HS-27A (cell line): ENCODE data around the gene SOX5.

ENCODE experiments used
- DNase-seq: peaks from one replicate; pipeline ENCODE4 v3.0.0-alpha.2; 2012; ENCODE audit warnings: low read depth, missing footprints

Gene SOX5

DNA sequence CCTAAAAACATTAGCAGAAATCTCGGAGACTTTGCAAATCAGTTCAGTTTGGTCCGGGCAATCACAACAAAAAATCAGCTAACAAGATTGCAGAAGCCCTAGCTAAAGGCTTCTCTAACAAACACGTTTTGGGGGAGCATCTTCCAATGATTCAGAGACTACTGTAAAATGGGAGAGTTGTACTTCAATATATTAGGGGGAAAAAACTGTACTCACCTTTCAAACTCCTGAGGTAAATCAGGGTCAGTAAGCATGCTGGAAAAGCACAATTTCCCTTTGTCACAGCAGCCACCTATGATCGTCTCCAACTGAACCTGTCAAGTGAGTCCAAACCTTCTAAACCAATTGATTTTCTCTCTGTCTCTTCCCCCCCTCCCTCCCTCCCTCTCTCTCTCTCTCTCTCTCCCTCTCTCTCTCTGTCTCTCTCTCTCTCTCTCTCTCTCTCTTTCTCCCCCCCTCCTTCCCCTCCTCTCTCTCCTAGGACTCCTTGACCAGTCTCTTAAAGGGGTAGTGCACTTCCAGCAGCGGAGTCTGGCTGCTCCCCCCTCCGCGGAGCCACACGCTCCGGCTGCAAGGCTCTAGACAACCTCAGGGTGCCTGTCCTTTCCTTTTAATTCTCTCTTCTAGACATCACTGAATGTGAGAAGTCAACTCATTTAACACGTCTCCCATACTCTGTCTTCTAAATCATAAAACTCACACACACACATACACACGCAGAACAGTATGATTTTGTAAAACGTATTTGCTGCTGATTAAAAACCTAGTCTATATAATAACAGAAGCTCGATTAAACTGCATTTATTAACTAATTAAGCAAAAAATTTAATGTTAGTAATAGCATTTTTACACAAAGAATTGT, at the start of gene SOX5:
TSS of gene SOX5 (minus strand) at position 323 of the 862 bp plus-strand sequence. CDS start at position 254, 69 bp downstream.
- no peak for DNase-seq

DNA sequence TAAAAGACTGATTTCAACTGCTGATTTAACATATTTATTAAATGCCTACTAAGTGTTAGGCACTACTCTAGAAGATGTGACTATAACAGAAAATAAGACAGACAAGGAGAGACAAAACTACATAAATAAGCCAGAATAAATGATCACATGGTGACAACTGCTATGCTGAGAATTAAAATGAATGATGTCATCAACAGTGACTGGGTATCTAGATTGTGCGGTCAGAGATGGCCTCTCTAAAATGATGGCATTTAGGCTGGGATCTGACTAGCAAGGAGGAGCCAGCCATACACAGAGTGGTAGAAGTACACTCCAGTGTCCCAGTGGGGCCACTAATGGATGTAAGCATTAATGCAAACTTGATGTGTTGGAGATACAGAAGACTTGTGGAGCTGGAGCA, 37.6 kb upstream of the SOX5 start:
- DNase-seq: no peak

DNA sequence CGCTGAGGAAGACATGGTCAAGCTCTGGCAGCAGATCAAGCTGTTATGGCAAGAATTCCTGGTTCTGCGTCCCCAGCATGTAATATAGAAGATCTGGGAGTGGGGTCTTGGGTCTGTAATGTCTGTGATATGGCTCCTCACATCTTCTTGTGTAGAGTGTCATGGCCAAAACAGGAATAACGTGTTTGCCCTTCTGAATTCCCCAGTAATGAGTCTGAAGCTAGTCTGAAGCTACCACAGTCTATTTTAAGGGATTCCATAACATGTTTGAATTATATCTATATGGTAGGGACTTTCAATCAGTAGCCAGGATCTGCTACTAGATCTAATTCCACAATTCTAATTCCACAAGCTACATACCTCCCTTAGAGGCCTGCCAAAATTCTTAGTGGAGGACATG, 31.4 kb upstream of the SOX5 start:
- DNase-seq: no peak

DNA sequence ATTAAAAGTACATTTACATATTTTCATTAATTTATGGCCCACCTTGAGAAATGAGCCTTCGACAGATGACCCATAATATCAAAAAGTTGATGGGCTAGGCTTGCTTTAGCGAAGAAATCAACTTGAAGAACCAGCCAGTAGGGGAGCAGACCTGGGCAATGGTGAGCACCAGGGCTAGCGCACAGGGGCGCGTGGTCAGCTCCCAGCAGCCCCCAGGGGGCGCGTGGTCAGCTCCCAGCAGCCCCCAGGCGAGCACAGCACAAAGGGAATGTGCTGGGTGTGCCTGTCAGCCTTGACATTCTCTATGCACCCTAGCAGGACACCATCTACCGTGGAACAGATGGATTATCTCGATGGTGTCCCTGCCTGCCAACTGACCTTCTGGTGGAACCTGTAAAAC, 15.3 kb upstream of the SOX5 start:
- no peak for DNase-seq

DNA sequence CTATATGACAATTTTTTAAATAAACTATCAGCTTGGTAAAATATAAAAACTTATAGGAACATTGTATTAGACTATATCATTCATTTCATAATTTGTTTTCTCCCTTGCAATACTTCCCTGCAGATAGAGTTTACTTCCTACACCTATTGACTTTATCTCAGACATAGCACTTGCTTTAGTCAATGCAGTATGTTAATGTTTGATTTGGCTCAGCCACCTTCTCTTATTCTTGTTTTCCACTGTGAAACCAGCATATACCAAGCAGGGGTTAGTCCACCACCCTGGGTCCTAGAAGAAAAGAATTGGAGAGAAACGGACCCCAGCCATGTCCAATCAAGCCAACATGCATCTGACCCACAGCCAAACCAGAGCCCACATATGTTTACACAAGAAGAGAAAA, 10.4 kb upstream of the SOX5 start:
- DNase-seq: no peak

DNA sequence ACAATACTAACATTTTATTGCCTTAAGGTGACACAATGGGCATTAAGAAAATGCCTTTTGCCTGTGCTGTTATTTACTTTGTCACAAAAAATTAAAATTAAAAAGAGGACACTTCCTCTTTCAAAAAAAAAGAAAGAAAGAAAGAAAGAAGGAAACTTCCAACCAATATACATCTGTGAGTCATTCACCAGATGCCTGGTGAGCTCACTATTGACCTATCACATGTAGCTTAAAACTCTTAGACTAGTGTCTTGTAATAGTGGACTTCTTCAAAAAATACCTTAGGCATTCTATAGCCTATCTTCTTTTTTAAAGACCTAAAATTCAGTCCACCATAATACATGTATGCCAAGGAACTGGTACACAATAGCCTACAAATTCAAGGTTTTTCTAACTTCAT, 4.9 kb upstream of the SOX5 start:
- no peak for DNase-seq

DNA sequence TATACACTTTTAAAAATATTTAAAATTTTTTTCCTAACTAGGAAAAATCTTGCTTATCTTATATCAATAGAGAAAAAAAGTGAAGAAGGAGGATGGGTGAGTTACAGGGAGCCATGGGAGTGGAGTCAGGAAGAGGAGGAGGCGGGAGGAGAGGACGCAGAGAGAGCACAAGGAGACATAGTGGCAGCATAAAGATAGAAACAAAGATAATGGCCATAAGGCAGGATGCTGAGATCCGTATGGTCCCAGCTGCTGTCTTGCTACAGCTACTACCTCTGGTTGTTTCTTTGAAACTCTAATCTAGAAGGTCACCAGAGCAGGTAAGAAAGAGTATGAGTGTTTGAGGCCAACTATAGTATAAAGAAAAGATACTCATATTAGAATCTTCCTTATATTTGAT, 2.6 kb upstream of the SOX5 start:
- no peak for DNase-seq

DNA sequence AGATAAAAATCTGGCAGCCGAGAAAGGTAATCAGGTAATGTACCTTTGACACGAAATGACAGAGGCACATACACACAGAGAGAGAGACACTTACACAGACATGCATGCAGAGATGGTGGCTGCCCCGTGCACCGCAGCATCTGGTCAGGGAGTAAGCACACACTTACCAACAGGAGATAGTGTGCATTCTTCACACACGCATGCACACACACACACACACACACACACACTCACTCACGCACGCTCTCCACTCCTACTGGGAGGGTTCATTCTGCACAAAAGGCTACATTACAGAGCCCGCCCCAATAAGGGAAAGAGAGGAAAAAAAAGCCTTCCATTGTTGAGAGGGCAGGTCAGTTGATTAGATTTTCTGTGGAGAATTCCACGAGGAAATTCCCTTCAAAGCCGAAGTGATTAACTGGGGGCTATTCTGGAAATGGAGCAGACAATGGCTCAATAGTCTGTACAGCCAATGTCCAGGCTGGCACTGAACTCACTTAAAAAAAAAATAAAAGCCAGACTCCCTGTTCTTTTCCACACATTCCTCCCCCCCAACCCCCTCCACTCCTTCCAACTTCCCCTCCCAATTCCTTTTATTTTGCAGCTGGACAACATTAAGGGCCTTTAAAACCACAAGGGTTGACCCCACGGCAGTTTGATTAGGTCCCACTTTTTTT, 1.4 kb upstream of the SOX5 start:
- DNase-seq: no peak

DNA sequence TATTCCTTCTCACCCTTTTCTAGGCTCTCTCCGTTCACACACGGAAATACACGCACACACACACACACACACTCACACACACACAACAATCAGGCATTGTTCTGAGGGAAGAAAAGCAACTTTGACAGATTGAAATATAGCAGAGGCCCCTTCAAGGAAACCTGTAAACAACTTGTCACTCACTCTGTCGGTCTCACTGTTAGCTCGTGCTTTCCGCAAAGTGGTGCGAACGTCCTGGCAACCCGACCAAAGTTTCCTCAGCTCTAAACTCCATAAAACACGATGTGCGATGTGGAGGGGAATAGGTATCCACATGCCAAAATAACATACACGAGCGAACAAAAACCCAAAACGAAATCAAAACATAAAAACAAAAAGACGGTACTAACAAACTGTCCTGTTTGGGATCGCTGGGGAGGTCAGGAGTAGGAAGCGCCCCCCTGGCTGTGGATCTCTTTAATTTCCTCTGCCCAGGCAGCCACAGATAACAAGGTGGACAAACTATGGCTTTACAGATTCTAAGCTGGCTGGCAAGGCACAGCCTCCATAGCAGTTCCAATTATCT, 822 bp upstream of the SOX5 start:
- DNase-seq: no peak

DNA sequence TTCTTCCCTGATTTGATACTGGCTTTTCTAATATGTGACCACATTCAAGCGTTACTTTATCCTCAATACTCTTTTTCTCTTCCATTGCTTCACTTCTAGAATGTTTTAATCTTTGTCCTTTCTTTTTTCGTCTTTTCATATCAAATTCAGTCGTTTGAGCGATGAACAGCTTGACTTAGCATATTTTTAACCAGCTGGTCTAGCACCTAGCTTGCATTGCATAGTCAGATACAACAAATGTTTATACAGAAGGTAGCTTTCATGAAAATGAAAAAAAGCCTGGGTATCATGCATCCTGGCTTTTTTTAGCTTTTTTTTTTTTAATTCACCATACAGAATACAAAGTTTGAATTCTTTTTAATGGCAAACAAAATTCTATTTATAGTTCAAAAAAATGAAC, 1.2 kb downstream of the SOX5 start:
- no peak for DNase-seq

DNA sequence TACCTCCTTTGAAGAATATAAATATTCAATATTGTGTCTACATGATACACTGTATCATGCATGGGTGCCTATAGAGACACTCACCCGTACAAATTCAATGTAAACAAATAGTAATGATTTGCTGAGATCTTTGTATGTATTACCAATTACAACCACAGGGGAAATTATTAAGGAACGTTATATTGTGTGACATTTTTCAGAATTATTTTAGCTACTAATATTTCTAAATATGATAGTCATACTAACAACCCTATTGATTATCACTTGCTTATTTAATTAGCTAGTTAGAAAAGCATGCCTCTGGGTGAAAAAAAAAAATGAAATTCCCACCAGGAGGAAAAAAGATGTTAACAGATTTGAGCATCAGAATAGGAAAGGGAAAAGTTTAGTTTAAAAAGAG, 2.1 kb downstream of the SOX5 start:
- DNase-seq: no peak

DNA sequence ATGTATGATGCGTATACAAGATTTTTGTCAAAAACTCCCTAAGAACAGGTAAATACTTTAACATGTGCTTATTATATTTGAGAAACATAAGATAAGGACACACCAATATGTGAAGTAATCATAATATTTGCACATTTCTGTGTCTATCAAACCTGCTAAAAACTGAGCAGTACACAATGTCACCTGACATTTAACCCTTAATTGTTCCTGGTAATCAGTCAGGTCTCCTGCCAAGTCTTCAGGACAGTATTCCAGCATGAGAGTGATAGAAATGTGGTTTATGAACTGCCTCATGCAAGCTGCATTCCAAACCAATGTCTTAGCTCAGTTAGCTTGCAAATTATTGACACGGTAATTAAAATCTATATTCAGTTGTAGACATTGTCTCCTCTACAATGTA, 4.2 kb downstream of the SOX5 start:
- no peak for DNase-seq

DNA sequence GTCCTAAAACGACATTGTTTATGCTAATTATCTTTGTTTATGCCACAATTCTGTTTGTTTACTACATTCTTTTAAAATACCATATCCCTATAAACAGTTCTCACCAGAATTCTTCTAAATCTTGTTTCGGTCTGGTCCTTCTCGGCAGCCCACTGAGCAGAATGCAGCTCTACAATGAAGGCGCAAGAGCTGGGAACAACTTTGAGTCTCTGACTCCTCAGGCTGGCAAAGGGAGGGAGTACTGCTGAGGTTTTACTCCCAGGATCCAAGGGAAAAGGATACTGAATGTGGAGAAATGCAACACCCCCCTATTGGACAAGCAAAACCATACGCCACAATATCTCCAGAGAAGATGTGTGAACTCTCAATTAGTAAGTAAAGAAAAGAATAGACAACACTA, 5.4 kb downstream of the SOX5 start:
- no peak for DNase-seq

DNA sequence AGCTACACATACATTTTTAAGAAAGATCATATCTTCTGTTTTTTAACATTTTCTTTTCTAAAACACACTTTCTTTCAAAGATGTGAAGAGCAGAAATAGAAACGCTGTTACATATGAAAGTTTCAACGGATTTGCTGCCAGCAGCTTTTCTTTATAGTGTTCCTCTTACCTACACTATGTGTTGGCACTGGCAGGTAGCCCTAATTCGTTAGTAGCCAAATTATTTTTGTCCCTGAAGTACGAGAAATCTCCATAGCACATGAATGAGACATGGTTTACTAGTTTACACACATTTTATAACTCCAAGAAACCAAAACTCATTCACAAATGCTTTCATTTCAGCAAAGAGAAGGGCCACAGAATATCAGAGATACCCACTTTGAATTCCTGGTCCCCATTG, 6.6 kb downstream of the SOX5 start:
- no peak for DNase-seq

DNA sequence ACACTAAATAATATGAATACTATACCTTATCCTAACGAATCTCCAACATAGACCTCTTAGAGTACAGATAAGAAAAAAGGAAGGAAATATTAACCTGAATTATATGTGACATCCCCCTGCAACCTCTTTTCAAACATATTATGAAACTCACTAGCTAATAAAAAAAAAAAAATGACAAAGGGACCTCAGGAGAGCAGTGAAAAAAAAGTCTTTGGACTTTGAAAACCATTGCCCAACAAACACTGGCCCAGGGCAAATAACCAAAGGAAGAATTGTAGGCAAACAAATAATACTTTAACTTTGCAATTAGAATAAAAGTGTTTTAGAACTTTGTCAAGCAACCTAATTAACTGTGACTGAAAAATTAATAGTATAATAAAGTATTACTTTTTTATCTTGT, 7.7 kb downstream of the SOX5 start:
- DNase-seq: no peak

DNA sequence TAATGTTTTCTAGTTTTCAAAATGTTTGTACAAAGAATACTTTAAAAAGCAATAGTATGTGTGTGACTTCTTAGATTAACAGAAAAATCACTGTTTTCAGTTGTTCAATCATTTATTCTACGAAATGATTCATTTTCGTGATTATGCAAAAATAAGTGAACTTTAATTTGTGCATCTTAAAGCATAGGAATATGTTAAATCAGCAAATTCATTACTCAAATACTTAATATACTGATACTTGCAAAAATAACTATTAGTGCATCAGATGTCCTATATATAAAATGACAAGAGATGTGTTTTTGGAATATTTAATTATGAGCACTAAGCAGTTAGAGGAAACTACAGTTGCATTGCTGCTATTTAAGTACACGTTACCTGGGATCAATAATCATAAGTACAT, 11.0 kb downstream of the SOX5 start:
- no peak for DNase-seq

DNA sequence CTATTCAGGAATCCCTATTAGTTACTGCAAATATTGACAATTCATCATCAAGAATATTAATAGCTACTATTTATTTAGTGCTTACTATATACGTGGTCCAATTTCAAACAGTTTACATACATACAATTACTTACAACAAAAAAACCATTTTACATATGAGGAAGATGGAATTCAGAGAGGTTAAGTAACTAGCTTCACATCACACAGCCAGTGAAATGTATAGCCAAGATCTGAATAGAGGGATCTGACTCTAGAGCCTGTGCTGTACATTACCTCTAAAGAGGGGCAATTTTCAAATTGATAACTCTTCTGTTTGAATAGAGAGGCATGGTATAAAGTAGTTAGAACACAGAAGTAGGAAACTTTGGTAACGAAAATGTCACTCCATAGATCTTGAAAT, 18.3 kb downstream of the SOX5 start:
- DNase-seq: no peak

DNA sequence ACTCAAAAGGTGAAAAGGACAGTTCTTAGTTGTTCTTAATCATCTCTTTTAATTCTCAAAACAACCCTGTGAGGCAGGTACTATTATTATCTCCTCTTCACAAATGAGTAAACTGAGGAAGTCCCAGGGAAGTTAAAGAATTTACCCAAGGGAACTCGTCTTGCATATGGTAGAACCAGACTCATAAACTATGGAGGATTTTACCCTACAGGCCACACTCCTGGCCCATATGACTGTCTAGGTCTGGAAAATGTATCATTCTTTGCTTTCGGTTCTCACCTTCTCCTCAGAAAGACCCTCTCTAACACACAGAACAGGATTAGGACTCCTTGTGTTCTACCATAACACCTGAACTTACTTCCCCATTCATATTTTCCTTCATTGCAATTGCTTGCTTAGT, 18.9 kb downstream of the SOX5 start:
- no peak for DNase-seq

DNA sequence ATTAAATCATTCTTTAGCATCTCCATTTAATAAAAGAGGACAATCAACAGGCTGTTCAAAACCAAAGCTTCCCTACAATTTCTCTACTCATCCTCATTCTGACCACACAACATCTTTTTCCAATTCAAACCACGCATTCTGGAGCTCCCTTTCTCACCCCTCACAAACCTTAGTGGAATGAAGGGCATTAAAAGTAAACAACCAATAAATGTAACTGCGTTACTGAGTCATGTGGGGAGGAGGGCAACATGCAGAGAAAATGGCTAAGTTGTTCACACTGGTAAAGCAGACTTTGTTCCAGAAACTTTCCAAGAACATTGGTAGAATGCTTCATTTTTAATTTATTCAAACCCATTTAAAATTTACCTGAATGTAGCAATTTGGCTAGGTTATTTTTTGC, 19.6 kb downstream of the SOX5 start:
- no peak for DNase-seq

DNA sequence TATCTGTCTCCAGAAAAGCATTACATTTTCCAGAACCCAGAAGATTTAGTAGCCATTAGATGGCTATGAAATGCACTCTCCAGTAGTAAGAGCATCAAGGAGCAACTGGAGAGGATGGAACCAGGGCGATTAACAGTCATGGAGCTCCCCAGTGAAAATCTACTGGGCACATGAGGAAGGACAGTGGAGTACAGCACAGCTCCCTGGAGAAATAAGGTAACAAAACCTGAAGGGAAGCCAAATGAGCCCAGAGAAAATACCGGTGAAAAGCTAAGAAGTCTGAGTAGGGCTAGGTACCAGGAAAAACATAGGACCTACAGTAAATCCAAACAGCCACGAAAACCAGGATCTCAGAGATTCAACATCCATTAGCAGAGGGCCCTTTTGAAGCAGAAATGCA, 21.6 kb downstream of the SOX5 start:
- DNase-seq: no peak

DNA sequence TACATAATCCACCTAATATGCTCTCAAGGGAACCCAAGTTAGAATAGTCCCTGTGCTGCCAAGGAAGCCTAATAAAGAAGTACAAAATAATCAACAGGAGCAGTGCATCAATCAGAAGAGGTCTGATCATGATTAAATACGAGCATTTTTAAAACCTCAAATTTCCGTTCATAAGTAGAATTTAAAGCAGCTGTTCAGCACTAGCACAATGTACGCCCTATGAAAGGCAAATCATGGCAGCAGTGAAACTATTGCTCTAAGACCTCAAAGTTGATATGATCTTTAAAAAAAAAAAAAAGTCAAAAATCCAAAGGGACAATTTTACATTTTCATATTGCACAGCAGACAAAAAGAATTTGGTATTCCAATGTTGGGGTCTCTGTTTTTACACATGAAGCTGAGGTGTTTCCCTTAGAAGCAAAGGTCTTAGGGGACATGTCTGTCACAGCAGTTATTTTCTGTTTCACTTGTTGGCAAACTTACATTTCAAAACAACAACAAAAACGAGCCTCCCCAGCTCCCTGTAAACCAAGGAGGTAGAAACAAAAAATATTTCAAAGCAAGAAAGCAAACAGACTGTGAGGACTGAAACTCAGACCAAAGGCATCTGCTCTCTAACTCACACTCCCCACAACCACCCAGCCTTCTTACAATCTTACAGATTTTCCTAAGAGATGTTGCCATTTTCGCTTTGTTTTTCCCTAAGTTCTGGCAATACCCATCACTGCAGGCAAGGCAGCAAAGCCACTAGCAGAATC, 28.2 kb downstream of the SOX5 start:
- no peak for DNase-seq

DNA sequence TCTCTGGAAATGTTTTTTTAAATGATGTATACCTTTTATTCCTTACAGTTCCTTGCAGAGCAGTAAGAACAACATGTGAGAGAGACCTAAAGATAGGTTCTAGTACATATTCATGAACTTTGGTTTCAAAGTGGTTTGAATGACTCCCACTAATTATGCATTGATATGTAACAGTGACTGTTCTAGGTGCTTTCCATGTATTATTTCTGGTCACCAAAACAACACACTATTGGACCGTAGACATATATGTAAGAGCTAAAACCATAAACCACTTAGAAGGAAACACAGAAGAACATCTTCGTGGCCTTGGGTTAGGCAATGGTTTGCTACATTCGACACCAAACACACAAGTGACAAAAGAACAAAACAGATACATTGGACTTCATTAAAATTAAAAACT, 37.9 kb downstream of the SOX5 start:
- no peak for DNase-seq

DNA sequence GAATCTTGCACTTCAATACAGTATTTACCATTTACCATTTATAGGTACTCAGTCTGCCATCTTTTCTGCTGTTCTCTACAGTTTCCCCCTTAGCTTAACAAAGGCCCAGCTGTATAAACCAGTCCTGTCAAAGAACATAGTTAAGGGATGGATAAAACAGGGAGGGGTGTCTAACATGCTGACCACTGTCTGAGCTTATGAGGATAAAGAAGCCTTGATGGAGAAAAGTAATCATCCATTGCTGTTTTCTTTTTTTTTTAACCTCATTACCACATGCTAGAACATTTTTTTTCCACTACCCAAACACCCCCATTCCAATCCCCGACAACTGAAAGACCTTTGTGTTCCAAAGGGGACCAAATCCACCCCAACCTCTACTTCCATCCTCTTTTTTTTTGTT, 39.9 kb downstream of the SOX5 start:
- no peak for DNase-seq
